H9 (cell line): Measurements from ENCODE around the gene MUSK. TPM values are rescaled to one million over a fixed set of nuclear protein-coding genes. Genes with fewer than 3 reads are reported as not detected.

Experiments used
- DNase-seq: peaks from one replicate; pipeline ENCODE4 v3.0.0-alpha.2; 2017
- H2AFZ ChIP-seq: one replicate; pipeline ENCODE4 v1.6.1; 2013; ENCODE audit warnings: mild to moderate bottlenecking, low read length, control low read depth, moderate library complexity
- H2AK5ac ChIP-seq: 2 replicates; pipeline ENCODE4 v1.6.1; 2013; ENCODE audit warnings: low read length, control low read depth, mixed read lengths; ENCODE audit not compliant: insufficient read length
- H2BK120ac ChIP-seq: one replicate; pipeline ENCODE4 v1.6.1; 2013; ENCODE audit warnings: low read depth, mild to moderate bottlenecking, low read length, control low read depth, inconsistent platforms; ENCODE audit not compliant: poor library complexity, severe bottlenecking
- H2BK12ac ChIP-seq: 2 replicates; pipeline ENCODE4 v1.6.1; 2013; ENCODE audit warnings: low read length, control low read depth, mixed read lengths, low read depth; ENCODE audit not compliant: insufficient read length
- H2BK15ac ChIP-seq: 2 replicates; pipeline ENCODE4 v1.6.1; 2013; ENCODE audit warnings: low read depth, low read length, control low read depth
- H2BK20ac ChIP-seq: one replicate; pipeline ENCODE4 v1.6.1; 2013; ENCODE audit warnings: low read depth, mild to moderate bottlenecking, low read length, control low read depth, inconsistent platforms; ENCODE audit not compliant: poor library complexity, severe bottlenecking
- H2BK5ac ChIP-seq: 2 replicates; pipeline ENCODE4 v1.6.1; 2013; ENCODE audit warnings: low read length, control low read depth, mixed read lengths; ENCODE audit not compliant: insufficient read length
- H3K14ac ChIP-seq: 2 replicates; pipeline ENCODE4 v1.6.1; 2013; ENCODE audit warnings: low read length, control low read depth; ENCODE audit not compliant: insufficient read depth
- H3K18ac ChIP-seq: 2 replicates; pipeline ENCODE4 v1.6.1; 2013; ENCODE audit warnings: low read depth, mild to moderate bottlenecking, mixed read lengths, low read length, control low read depth; ENCODE audit not compliant: insufficient read length
- H3K23ac ChIP-seq: 2 replicates; pipeline ENCODE4 v1.6.1; 2013; ENCODE audit warnings: low read length, control low read depth, mixed read lengths, low read depth; ENCODE audit not compliant: insufficient read length
- H3K23me2 ChIP-seq: 2 replicates; pipeline ENCODE4 v1.6.1; 2013; ENCODE audit warnings: low read depth, mild to moderate bottlenecking, mixed read lengths, low read length, control low read depth; ENCODE audit not compliant: insufficient read length, poor library complexity, severe bottlenecking
- H3K27ac ChIP-seq: 2 replicates; pipeline ENCODE4 v1.5.1; 2013; ENCODE audit warnings: low read length, control low read depth, mixed read lengths, low read depth; ENCODE audit not compliant: insufficient read length
- H3K27me3 ChIP-seq: 2 replicates; pipeline ENCODE4 v1.6.1; 2013; ENCODE audit warnings: low read length, control low read depth, inconsistent platforms; ENCODE audit not compliant: insufficient read depth
- H3K4ac ChIP-seq: 2 replicates; pipeline ENCODE4 v1.6.1; 2013; ENCODE audit warnings: low read depth, mild to moderate bottlenecking, control low read depth, inconsistent platforms, low read length, moderate library complexity
- H3K4me1 ChIP-seq: 2 replicates; pipeline ENCODE4 v1.6.1; 2013; ENCODE audit warnings: low read length, control low read depth, inconsistent platforms; ENCODE audit not compliant: insufficient read depth
- H3K4me2 ChIP-seq: 2 replicates; pipeline ENCODE4 v1.6.1; 2013; ENCODE audit warnings: low read length, control low read depth, mixed read lengths; ENCODE audit not compliant: insufficient read length, insufficient read depth
- H3K56ac ChIP-seq: 2 replicates; pipeline ENCODE4 v1.6.1; 2013; ENCODE audit warnings: low read depth, mild to moderate bottlenecking, mixed read lengths, low read length, control low read depth; ENCODE audit not compliant: insufficient read length
- H3K79me1 ChIP-seq: 2 replicates; pipeline ENCODE4 v1.6.1; 2013; ENCODE audit warnings: low read depth, mild to moderate bottlenecking, moderate library complexity, low read length, control low read depth, inconsistent platforms; ENCODE audit not compliant: insufficient read depth, poor library complexity, severe bottlenecking
- H3K79me2 ChIP-seq: 2 replicates; pipeline ENCODE4 v1.6.1; 2013; ENCODE audit warnings: low read length, control low read depth, inconsistent platforms; ENCODE audit not compliant: insufficient read depth
- H3K9ac ChIP-seq: 2 replicates; pipeline ENCODE4 v1.6.1; 2013; ENCODE audit warnings: low read length, control low read depth, mixed read lengths; ENCODE audit not compliant: insufficient read length; ENCODE audit errors: extremely low read depth
- H3K9me3 ChIP-seq: one replicate; pipeline ENCODE4 v1.6.1; 2013; ENCODE audit warnings: low read depth, low read length, inconsistent platforms; ENCODE audit not compliant: control insufficient read depth
- H3T11ph ChIP-seq: one replicate; pipeline ENCODE4 v1.6.1; 2013; ENCODE audit warnings: mild to moderate bottlenecking, low read length, control low read depth, inconsistent platforms
- H4K20me1 ChIP-seq: one replicate; pipeline ENCODE4 v1.6.1; 2013; ENCODE audit not compliant: control insufficient read depth, insufficient read length, insufficient read depth
- H4K5ac ChIP-seq: 2 replicates; pipeline ENCODE4 v1.6.1; 2013; ENCODE audit warnings: low read depth, mild to moderate bottlenecking, mixed read lengths, low read length, control low read depth; ENCODE audit not compliant: insufficient read length
- H4K8ac ChIP-seq: replicated peaks from 2 replicates; pipeline ENCODE4 v1.6.1; 2013; ENCODE audit warnings: low read length, control low read depth, mixed read lengths, low read depth; ENCODE audit not compliant: insufficient read length
- H4K91ac ChIP-seq: 2 replicates; pipeline ENCODE4 v1.6.1; 2013; ENCODE audit warnings: low read depth, mild to moderate bottlenecking, moderate library complexity, mixed read lengths, low read length, control low read depth; ENCODE audit not compliant: insufficient read length
- H3K27ac Mint-ChIP-seq, 3 experiments: 2 replicates in 2 of 3; 3 replicates in 1 of 3; pipeline ENCODE4 v1.8.0; 2020 to 2021; ENCODE audit warnings: mixed read lengths in 3 of 3, mild to moderate bottlenecking in 1 of 3, moderate library complexity in 1 of 3
- H3K27me3 Mint-ChIP-seq: 2 replicates; pipeline ENCODE4 v1.8.0; 2021; ENCODE audit warnings: low read depth, mild to moderate bottlenecking, moderate library complexity, mixed read lengths
- H3K36me3 Mint-ChIP-seq, 3 experiments: 2 replicates in 2 of 3; 3 replicates in 1 of 3; pipeline ENCODE4 v1.8.0; 2020 to 2021; ENCODE audit warnings: low read depth in 3 of 3, mixed read lengths in 3 of 3; ENCODE audit not compliant: insufficient read depth in 1 of 3
- H3K4me1 Mint-ChIP-seq, 2 experiments: 2 replicates each; pipeline ENCODE4 v1.8.0; 2020; ENCODE audit warnings: mixed read lengths in 2 of 2
- H3K4me3 Mint-ChIP-seq, 2 experiments: 2 replicates in 1 of 2; 3 replicates in 1 of 2; pipeline ENCODE4 v1.8.0; 2020 to 2021; ENCODE audit warnings: mild to moderate bottlenecking in 2 of 2, mixed read lengths in 2 of 2, moderate library complexity in 1 of 2
- H3K9me3 Mint-ChIP-seq, 2 experiments: 2 replicates in 1 of 2; 3 replicates in 1 of 2; pipeline ENCODE4 v1.8.0; 2020; ENCODE audit warnings: mild to moderate bottlenecking in 2 of 2, mixed read lengths in 2 of 2, moderate library complexity in 1 of 2
- total RNA-seq: library from RNA; stranded (reverse); gene quantifications from 2 replicates; pipeline ENCODE4 v1.2.1, GENCODE V29; 2021
- TF ChIP-seq, protein P1 (sequence below): fragments of 200-600 bp; sonication (generic); conservative IDR thresholded peaks from 3 replicates; pipeline ENCODE4 v1.8.0; 2021; ENCODE audit warnings: antibody characterized with exemption, mild to moderate bottlenecking

The MUSK gene
- total RNA-seq, 1 experiment from 2014 or later: not detected

- H3K14ac ChIP-seq: no peak overlapping the region
- no peak overlapping the region for H3T11ph ChIP-seq
- H2BK5ac ChIP-seq: no peak overlapping the region
- H2BK20ac ChIP-seq: no peak overlapping the region
- no peaks in the 10 kb centered on the region for H4K20me1 ChIP-seq
- H3K18ac ChIP-seq: no peak overlapping the region
- no peaks in the 10 kb centered on the region for H3K23me2 ChIP-seq
- TF ChIP-seq, protein P1, sequence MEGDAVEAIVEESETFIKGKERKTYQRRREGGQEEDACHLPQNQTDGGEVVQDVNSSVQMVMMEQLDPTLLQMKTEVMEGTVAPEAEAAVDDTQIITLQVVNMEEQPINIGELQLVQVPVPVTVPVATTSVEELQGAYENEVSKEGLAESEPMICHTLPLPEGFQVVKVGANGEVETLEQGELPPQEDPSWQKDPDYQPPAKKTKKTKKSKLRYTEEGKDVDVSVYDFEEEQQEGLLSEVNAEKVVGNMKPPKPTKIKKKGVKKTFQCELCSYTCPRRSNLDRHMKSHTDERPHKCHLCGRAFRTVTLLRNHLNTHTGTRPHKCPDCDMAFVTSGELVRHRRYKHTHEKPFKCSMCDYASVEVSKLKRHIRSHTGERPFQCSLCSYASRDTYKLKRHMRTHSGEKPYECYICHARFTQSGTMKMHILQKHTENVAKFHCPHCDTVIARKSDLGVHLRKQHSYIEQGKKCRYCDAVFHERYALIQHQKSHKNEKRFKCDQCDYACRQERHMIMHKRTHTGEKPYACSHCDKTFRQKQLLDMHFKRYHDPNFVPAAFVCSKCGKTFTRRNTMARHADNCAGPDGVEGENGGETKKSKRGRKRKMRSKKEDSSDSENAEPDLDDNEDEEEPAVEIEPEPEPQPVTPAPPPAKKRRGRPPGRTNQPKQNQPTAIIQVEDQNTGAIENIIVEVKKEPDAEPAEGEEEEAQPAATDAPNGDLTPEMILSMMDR: no peak
- H3K27me3 Mint-ChIP-seq: no peaks in the 10 kb centered on the region
- no peak overlapping the region for H4K8ac ChIP-seq
- no peak overlapping the region for H3K4me2 ChIP-seq
- no peak overlapping the region for H3K4ac ChIP-seq
- no peak overlapping the region for H3K56ac ChIP-seq
- no peak overlapping the region for H4K5ac ChIP-seq
- H3K4me3 Mint-ChIP-seq: no peak overlapping the region
- H3K9me3 ChIP-seq: no peaks in the 10 kb centered on the region
- no peak overlapping the region for H2AFZ ChIP-seq
- DNase-seq: no peak
- H3K9ac ChIP-seq: no peak overlapping the region
- no peaks in the 10 kb centered on the region for H3K27me3 ChIP-seq
- no peak overlapping the region for H2BK120ac ChIP-seq
- H2BK12ac ChIP-seq: no peak overlapping the region
- no peak overlapping the region for H2BK15ac ChIP-seq
- no peaks in the 10 kb centered on the region for H3K79me1 ChIP-seq
- H4K91ac ChIP-seq: no peak overlapping the region
- no peaks in the 10 kb centered on the region for H3K36me3 Mint-ChIP-seq
- peaks cover 14 to 20% of the 10 kb centered on the region in 2 experiments for H3K4me1 Mint-ChIP-seq
- no peaks in the 10 kb centered on the region; a peak in 1 of 5 replicates for H3K9me3 Mint-ChIP-seq
- no peak overlapping the region for H3K23ac ChIP-seq
- H2AK5ac ChIP-seq: no peak overlapping the region
- no peaks in the 10 kb centered on the region; the same call in 1 of the 2 replicates for H3K4me1 ChIP-seq
- no peak overlapping the region for H3K27ac Mint-ChIP-seq
- H3K79me2 ChIP-seq: no peaks in the 10 kb centered on the region
- no peak overlapping the region for H3K27ac ChIP-seq
These were observed 109.3 kb downstream of the MUSK start for GRCh38 chr9:110777876-110778215.
